ENCODE results near the gene SMPD1. TPM values are rescaled to one million over a fixed set of nuclear protein-coding genes. Genes with fewer than 3 reads are reported as not detected.
"Not testable (repeated sequence)": the region's sequence is repeated elsewhere in the genome, so short reads cannot be mapped to it uniquely, and the experiment has no call there.

Gene SMPD1
- total and polyA plus RNA-seq, 9 of the 15 experiments (the other 6 are each of a cell fraction or from before 2014, with no cell fraction given): 0.90 to 9.9 (median 5.2) TPM

DNA sequence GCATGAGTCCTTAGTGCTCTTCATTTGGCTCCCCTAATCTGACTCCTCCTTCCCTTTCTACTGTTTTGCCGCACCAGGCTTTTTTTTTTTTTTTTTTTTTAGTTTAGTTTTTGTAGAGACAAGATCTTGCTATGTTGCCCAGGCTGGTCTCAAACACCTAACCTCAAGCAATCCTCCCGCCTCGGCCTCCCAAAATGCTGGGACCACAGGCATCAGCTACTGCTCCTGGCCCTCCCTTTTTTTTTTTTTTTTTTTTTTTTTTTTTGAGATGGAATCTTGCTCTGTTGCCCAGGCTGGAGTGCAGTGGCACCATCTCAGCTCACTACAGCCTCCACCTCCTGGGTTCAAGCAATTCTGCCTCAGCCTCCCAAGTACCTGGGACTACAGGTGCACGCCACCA, 2.0 kb downstream of the SMPD1 start:
- in situ Hi-C loops (cut with MboI); H3K9me1 ChIP-seq (ENCODE audit: control insufficient read depth, insufficient read depth, low read length); BruUV-seq (replicated peaks); H3K4me2 ChIP-seq (ENCODE audit: insufficient read depth, low read length); H3K4me3 ChIP-seq; H4K20me1 ChIP-seq (replicated peaks; ENCODE audit: control insufficient read depth, insufficient read depth, low read length); H2AFZ ChIP-seq (ENCODE audit: low read depth, low read length); POLR2A ChIA-PET; H3K79me2 ChIP-seq (ENCODE audit: control insufficient read depth, insufficient read depth, low read length); FAIRE-seq; H3K27ac ChIP-seq (ENCODE audit: extremely low read depth, low read depth, low read length); H3K9ac ChIP-seq (ENCODE audit: insufficient read depth in 1 of 2, low read depth in 2 of 2, low read length in 2 of 2); CTCF ChIA-PET (ENCODE audit: low intra/inter-chr PET ratio); ATAC-seq; H3K36me3 ChIP-seq (ENCODE audit: control insufficient read depth, insufficient read depth, low read length); H3K27me3 ChIP-seq (ENCODE audit: control insufficient read depth in 2 of 2, insufficient read depth in 2 of 2, low read length in 2 of 2); H3K9me3 ChIP-seq (replicated peaks; ENCODE audit: control insufficient read depth, insufficient read depth, low read depth, low read length); DNase-seq (ENCODE audit: extremely low read depth in 1 of 4, low spot score in 3 of 4); intact Hi-C loops (cut with micrococcal nuclease): not testable (repeated sequence)
- 80% methylated on average over 3 of the region's 4 CpGs for WGBS (ENCODE audit: insufficient coverage, low coverage, missing lambda C conversion rate)
- H3K4me1 ChIP-seq (replicated peaks in 1 of 2; ENCODE audit: control insufficient read depth in 2 of 2, insufficient read depth in 2 of 2, low read length in 2 of 2): peaks cover 22 to 32% of the 10 kb centered on the region in 2 experiments

DNA sequence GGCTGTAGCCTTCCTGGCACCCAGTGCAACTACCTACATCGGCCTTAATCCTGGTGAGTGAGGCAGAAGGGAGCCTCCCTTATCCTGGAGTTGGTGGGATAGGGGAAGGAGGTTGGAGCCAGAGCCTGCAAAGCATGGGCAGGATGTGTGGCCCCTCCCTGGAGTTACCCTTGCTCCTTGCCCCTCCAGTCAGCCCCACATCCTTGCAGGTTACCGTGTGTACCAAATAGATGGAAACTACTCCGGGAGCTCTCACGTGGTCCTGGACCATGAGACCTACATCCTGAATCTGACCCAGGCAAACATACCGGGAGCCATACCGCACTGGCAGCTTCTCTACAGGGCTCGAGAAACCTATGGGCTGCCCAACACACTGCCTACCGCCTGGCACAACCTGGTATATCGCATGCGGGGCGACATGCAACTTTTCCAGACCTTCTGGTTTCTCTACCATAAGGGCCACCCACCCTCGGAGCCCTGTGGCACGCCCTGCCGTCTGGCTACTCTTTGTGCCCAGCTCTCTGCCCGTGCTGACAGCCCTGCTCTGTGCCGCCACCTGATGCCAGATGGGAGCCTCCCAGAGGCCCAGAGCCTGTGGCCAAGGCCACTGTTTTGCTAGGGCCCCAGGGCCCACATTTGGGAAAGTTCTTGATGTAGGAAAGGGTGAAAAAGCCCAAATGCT, 3.9 kb downstream of the SMPD1 start:
- no peak overlapping the region for H3K4me2 ChIP-seq (ENCODE audit: insufficient read depth, low read length)
- H3K9me3 ChIP-seq (replicated peaks; ENCODE audit: control insufficient read depth, insufficient read depth, low read depth, low read length): no peaks in the 10 kb centered on the region
- no peaks in the 10 kb centered on the region for H3K36me3 ChIP-seq (ENCODE audit: control insufficient read depth, insufficient read depth, low read length)
- 54% methylated on average over 13 of the region's 16 CpGs for WGBS (ENCODE audit: insufficient coverage, low coverage, missing lambda C conversion rate)
- intact Hi-C loops (cut with micrococcal nuclease): no loop called here
- no peaks in the 10 kb centered on the region for H3K9me1 ChIP-seq (ENCODE audit: control insufficient read depth, insufficient read depth, low read length)
- H3K4me3 ChIP-seq: no peak overlapping the region
- DNase-seq (ENCODE audit: extremely low read depth in 1 of 4, low spot score in 3 of 4): no peak
- in situ Hi-C loops (cut with MboI): no loop called here
- H3K79me2 ChIP-seq (ENCODE audit: control insufficient read depth, insufficient read depth, low read length): 0 out of 3 replicates have a peak, but pooled peaks cover 7% of the 10 kb centered on the region
- TF ChIP-seq BACH1 (tag; IDR thresholded peaks at IDR 0.05): no peak
- TF ChIP-seq, protein P1, sequence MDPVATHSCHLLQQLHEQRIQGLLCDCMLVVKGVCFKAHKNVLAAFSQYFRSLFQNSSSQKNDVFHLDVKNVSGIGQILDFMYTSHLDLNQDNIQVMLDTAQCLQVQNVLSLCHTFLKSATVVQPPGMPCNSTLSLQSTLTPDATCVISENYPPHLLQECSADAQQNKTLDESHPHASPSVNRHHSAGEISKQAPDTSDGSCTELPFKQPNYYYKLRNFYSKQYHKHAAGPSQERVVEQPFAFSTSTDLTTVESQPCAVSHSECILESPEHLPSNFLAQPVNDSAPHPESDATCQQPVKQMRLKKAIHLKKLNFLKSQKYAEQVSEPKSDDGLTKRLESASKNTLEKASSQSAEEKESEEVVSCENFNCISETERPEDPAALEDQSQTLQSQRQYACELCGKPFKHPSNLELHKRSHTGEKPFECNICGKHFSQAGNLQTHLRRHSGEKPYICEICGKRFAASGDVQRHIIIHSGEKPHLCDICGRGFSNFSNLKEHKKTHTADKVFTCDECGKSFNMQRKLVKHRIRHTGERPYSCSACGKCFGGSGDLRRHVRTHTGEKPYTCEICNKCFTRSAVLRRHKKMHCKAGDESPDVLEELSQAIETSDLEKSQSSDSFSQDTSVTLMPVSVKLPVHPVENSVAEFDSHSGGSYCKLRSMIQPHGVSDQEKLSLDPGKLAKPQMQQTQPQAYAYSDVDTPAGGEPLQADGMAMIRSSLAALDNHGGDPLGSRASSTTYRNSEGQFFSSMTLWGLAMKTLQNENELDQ (CRISPR knock-in tag; IDR thresholded peaks at IDR 0.05; ENCODE audit: borderline replicate concordance): no peak
- ATAC-seq: no peak
- no TSS peak for BruUV-seq (replicated peaks)
- FAIRE-seq: no peak
- H3K27ac ChIP-seq (ENCODE audit: extremely low read depth, low read depth, low read length): no peak overlapping the region
- no peak overlapping the region for H3K9ac ChIP-seq (ENCODE audit: insufficient read depth in 1 of 2, low read depth in 2 of 2, low read length in 2 of 2)
- no peaks in the 10 kb centered on the region for H4K20me1 ChIP-seq (replicated peaks; ENCODE audit: control insufficient read depth, insufficient read depth, low read length)
- CTCF ChIA-PET (ENCODE audit: low intra/inter-chr PET ratio): no interaction called here
- peaks cover 2 to 3% of the 10 kb centered on the region in 2 experiments; a peak in 2 of 5 replicates for H3K27me3 ChIP-seq (ENCODE audit: control insufficient read depth in 2 of 2, insufficient read depth in 2 of 2, low read length in 2 of 2)
- H3K4me1 ChIP-seq (replicated peaks in 1 of 2; ENCODE audit: control insufficient read depth in 2 of 2, insufficient read depth in 2 of 2, low read length in 2 of 2): peaks cover 12 to 32% of the 10 kb centered on the region in 2 experiments
- POLR2A ChIA-PET: no interaction called here
- no peak overlapping the region for H2AFZ ChIP-seq (ENCODE audit: low read depth, low read length)

All from K562 (cell line).